Astrocyte (in vitro differentiated cells and primary cell): Measurements from ENCODE around the gene KCNN3.

Experiments
- CTCF ChIP-seq: IDR thresholded peaks from 2 replicates; pipeline ENCODE4 v1.5.1; 2011; ENCODE audit warnings: low read depth, mild to moderate bottlenecking, inconsistent platforms, low read length, moderate library complexity; ENCODE audit not compliant: insufficient read depth
- EZH2 ChIP-seq: IDR thresholded peaks from 2 replicates; pipeline ENCODE4 v1.6.1; 2012; ENCODE audit warnings: mild to moderate bottlenecking, low read length, inconsistent platforms; ENCODE audit not compliant: insufficient read depth

GRCh38 chr1:154884869-154885701, 15.0 kb upstream of the KCNN3 start:
- TF ChIP-seq CTCF (no peak), EZH2 (no peak)
